Gastrocnemius medialis (tissue), 4 donors: ENCODE measurements around the gene IGSF8.

Experiments used
- POLR2A ChIP-seq, 2 donors: fragments of 450-650 bp; IDR thresholded peaks; one replicate each; pipeline ENCODE4 v1.6.1; 2017; ENCODE audit warnings: antibody characterized with exemption in 2 of 2, mild to moderate bottlenecking in 2 of 2, moderate library complexity in 2 of 2
- TF ChIP-seq, protein P1 (sequence below), 5 experiments: fragments of 450-650 bp in 3 of 5; fragments of 200-600 bp in 2 of 5; sonication (generic) in 2 of 5; IDR thresholded peaks in 4 of 5; conservative IDR thresholded peaks in 1 of 5; 1 replicate in 4 of 5; 2 replicates in 1 of 5; pipeline ENCODE4 v1.5.1; 2016 to 2019; ENCODE audit warnings: antibody characterized with exemption in 5 of 5, mild to moderate bottlenecking in 3 of 5, moderate library complexity in 3 of 5

DNA sequence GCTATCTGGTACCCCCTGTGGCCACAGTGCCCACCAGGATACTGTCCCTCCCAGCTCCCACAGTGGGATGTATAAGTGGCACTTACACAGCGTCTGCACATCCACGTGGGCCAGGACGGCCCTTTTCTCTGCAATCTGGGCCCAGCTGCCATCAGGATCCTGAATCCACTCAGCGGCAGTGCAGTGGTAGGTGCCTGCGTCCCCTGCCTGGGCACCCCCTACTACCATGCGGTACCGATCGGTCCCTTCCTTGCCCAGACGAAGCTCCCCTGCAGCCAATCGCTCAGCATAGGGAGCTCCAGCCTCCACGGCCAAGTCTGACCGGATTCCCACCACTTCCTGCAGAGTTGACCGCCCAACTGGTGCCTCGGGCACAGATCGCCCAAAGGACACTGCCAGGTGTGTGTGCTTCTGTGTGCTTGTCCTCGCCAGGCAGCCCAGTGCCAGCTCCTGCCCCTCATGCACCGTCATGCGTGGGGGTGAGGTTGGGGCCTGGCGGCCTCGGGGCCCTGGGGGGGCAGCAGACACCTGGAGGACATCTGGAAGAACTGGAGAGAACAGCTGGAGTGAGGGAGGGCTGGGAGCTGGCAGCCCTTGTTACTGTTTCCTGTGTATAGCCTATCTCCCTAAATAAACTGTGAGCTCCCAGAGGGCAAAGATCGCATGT, 4.7 kb downstream of the IGSF8 start:
- TF ChIP-seq, protein P1, sequence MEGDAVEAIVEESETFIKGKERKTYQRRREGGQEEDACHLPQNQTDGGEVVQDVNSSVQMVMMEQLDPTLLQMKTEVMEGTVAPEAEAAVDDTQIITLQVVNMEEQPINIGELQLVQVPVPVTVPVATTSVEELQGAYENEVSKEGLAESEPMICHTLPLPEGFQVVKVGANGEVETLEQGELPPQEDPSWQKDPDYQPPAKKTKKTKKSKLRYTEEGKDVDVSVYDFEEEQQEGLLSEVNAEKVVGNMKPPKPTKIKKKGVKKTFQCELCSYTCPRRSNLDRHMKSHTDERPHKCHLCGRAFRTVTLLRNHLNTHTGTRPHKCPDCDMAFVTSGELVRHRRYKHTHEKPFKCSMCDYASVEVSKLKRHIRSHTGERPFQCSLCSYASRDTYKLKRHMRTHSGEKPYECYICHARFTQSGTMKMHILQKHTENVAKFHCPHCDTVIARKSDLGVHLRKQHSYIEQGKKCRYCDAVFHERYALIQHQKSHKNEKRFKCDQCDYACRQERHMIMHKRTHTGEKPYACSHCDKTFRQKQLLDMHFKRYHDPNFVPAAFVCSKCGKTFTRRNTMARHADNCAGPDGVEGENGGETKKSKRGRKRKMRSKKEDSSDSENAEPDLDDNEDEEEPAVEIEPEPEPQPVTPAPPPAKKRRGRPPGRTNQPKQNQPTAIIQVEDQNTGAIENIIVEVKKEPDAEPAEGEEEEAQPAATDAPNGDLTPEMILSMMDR (IDR thresholded peaks at IDR 0.05 in 4 of 5, conservative IDR thresholded peaks at IDR 0.05 in 1 of 5), result no peak
- no peak for TF ChIP-seq POLR2A (IDR thresholded peaks at IDR 0.05)
